ENCODE data around the gene GCLM. TPM values are rescaled to one million over a fixed set of nuclear protein-coding genes. Genes with fewer than 3 reads are reported as not detected.
A peak's percentile ranks its signal among the peaks of the same experiment; 100 is the strongest.

GCLM gene
- total RNA-seq, 4 donors from 2014 or later, result 1.9 to 6.2 (median 2.8) TPM

DNA sequence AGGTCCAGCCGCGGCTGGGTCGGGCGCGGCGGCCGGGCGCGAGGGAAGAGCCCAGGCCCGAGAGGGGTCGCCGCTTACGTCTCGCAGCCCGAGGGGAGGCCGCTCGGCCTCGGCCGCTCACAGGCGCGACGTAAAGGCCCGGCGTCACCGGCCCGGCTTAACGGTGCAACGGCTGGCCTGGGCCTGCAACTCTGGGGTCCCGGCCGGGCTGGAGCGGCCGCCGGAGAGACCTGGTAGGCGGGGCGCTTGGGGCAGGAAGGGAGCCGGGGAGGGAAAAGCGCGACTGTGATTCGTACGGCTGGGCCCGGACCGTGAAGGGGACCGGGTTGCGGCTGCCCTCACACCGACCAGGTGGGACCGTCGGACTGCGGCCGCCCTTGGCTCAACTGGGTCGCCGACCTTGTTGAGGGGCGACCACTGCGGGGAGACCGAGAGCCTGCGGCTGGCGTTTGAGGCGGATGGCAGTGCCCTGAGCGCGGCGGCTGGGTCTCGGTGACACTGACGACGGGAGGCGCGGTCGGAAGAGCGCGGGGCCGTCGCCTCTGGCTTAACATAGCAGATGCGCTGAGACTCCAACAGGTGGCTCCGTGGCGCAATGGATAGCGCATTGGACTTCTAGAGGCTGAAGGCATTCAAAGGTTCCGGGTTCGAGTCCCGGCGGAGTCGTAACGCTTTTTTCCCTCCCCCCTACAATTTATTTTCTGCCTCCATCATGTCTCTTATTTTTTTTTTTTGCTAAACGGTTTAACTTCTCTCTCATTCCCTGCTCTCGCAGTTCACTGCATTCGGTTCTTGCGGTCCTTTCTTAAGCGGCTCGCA, 62.0 kb downstream of the GCLM start:
- DNase-seq (ENCODE audit: low spot score in 2 of 2), result peak; percentile 86 to 97
- TF ChIP-seq, protein P1, sequence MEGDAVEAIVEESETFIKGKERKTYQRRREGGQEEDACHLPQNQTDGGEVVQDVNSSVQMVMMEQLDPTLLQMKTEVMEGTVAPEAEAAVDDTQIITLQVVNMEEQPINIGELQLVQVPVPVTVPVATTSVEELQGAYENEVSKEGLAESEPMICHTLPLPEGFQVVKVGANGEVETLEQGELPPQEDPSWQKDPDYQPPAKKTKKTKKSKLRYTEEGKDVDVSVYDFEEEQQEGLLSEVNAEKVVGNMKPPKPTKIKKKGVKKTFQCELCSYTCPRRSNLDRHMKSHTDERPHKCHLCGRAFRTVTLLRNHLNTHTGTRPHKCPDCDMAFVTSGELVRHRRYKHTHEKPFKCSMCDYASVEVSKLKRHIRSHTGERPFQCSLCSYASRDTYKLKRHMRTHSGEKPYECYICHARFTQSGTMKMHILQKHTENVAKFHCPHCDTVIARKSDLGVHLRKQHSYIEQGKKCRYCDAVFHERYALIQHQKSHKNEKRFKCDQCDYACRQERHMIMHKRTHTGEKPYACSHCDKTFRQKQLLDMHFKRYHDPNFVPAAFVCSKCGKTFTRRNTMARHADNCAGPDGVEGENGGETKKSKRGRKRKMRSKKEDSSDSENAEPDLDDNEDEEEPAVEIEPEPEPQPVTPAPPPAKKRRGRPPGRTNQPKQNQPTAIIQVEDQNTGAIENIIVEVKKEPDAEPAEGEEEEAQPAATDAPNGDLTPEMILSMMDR (IDR thresholded peaks at IDR 0.05), result no peak
- TF ChIP-seq POLR2A (IDR thresholded peaks at IDR 0.05), result no peak
- intact Hi-C loops (cut with DNase I; ENCODE audit: low total_unique reads), result loop anchor here (10.0 kb wide), 1 partner anchor 402 kb away; the partner anchor contains the start of gene FNBP1L
- H3K4me3 ChIP-seq (ENCODE audit: low read depth, poor library complexity, severe bottlenecking), result peak overlapping the region; percentile 78
- WGBS, 2 donors, result 0 to 1% methylated on average over 22 to 63 of the region's 86 CpGs

DNA sequence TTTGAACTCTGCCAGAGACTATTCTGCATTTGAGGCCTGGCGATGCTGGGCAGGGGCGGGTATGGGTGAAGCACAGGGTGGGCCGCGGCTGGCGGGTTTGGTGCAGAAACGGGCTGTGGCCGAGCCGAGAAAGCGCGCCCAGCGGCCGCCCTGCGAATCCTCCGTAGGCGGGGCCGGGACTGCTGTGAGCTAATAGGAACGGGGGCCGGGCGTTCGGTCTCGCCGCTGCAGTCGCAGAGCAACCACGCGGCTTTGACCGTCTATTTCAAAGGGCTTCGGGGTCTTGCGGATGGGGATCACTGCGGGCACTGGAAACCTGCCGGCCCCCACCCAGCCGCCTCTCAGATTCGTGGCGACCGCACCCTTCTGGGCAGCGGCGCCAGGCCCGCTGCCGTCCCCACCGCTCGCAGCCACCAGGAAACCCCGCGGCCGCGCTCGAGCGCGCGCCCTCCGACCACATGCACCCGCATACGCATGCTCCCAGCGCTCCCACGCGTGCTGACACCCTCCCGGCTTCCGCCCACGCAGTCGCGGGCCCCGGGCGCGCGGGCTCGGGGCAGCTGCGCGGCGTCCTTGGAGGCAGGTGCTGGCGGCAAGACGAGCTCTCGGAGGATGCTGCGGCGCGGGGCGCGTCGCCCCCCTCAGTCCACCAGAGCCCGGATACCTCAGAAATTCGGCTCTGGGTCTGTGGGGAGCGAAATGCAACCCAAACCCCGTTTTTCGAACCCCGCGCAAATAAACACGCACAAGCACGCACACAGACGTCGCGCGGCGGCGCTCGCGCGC, 62.8 kb downstream of the GCLM start:
- peak; percentile 85 to 98 for DNase-seq (ENCODE audit: low spot score in 2 of 2)
- 0 to 1% methylated on average over 17 to 42 of the region's 94 CpGs for WGBS, 2 donors
- H3K4me3 ChIP-seq (ENCODE audit: low read depth, poor library complexity, severe bottlenecking), result peak overlapping the region; percentile 78
- TF ChIP-seq, protein P1 (IDR thresholded peaks at IDR 0.05), result no peak
- no peak for TF ChIP-seq POLR2A (IDR thresholded peaks at IDR 0.05)
- intact Hi-C loops (cut with DNase I; ENCODE audit: low total_unique reads), result loop anchor here (10.0 kb wide), 1 partner anchor 402 kb away; the partner anchor contains the start of gene FNBP1L

DNA sequence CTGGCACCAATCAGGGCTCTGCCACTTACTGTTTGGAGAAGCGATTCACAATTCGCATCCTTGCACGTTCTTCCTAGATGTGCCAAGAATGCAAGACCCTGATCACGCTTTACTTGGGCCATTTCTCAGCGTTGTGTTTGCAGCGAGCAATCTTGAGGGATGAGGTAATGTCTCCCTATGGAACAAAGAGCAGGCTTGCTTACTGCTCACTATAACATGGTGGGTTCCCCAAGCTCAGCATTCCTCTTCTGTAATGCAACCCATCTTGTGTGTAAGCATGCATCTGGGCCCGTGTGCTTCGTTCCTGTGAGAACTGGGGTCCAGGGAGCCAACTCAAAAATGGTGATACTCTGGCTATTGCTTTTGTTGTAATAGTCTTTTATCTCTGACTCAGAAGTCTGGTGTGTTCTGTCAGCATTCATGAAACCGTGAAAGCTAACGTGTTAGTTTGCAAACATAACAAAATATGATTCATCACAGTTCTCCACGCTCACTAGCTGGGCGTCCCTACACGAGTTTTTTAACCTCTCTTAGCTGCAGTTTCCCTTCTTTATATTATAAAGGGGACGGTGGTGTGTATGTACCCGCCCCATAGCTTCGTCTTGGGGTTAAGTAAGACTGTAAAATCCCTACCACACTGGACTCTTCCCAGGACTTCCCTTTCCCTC, 63.6 kb downstream of the GCLM start:
- TF ChIP-seq, protein P1 (IDR thresholded peaks at IDR 0.05), result no peak
- TF ChIP-seq POLR2A (IDR thresholded peaks at IDR 0.05), result no peak
- peak overlapping the region; percentile 78 for H3K4me3 ChIP-seq (ENCODE audit: low read depth, poor library complexity, severe bottlenecking)
- intact Hi-C loops (cut with DNase I; ENCODE audit: low total_unique reads), result loop anchor here (10.0 kb wide), 1 partner anchor 401 kb away; the partner anchor contains the start of gene FNBP1L
- peak in 1 of 2 donors; percentile 17 for DNase-seq (ENCODE audit: low spot score in 2 of 2)
- 13 to 15% methylated on average over 16 of the region's 16 CpGs for WGBS, 2 donors

DNA sequence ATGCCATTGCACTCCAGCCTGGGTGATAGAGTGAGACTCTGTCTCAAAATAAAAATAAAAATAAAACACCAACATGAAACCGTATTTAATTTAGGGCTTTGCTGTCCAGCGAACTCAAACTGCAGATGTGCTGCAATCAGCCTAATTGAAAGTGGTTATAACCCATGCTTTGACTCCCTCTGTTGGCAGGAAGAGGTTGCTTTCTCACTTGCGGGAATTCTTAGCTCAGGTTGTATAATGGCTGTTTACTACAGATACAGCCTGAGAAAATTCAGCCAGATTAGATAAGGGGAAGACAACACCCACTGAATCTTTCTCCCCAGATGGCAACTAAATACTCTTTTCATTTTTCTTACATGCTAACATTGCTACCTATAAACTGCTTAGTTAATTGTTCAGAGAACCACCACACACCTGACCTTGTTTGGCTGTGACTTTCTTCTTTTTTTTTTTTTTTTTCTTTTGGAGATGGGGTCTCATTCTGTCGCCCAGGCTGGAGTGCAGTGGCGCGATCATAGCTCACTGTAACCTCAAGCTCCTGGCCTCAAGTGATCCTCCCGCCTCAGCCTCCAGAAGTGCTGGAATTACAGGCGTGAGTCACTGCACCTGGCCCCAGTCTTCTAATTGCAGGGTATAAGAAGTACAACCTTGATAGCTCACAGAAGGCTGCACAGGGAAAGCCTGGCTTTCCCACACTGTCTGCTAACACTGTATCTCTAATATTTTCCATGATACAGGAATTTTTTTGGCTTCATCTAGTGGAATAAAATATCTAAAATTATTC, 64.8 kb downstream of the GCLM start:
- peak in 1 of 2 donors; percentile 49 for DNase-seq (ENCODE audit: low spot score in 2 of 2)
- 46 to 47% methylated on average over 8 of the region's 8 CpGs for WGBS, 2 donors

More for the DNA sequence above, 64.8 kb downstream of the GCLM start:
- no peak overlapping the region for H3K4me3 ChIP-seq (ENCODE audit: low read depth, poor library complexity, severe bottlenecking)
- intact Hi-C loops (cut with DNase I; ENCODE audit: low total_unique reads), result loop anchor here (10.0 kb wide), 1 partner anchor 400 kb away; the partner anchor contains the start of gene FNBP1L
- TF ChIP-seq POLR2A (IDR thresholded peaks at IDR 0.05), result no peak
- TF ChIP-seq, protein P1 (IDR thresholded peaks at IDR 0.05), result no peak
